COR-L47 (cell line): ENCODE data around the gene TIAL1.
"Not testable (repeated sequence)": the region's sequence is repeated elsewhere in the genome, so short reads cannot be mapped to it uniquely, and the experiment has no call there.

Experiments
- DNase-seq: peaks from one replicate; lab custom pipeline; 2025; lab: John Stamatoyannopoulos, UW

The TIAL1 gene

GRCh38 chr10:119613741-119614140, 17.0 kb upstream of the TIAL1 start:
- DNase-seq = no peak

GRCh38 chr10:119611433-119611832, 14.7 kb upstream of the TIAL1 start:
- DNase-seq = no peak

GRCh38 chr10:119609516-119609915, 12.8 kb upstream of the TIAL1 start:
- no peak for DNase-seq

GRCh38 chr10:119608316-119609155, 11.8 kb upstream of the TIAL1 start:
- peak; percentile 20 for DNase-seq

GRCh38 chr10:119604468-119604867, 7.7 kb upstream of the TIAL1 start:
- DNase-seq = no peak

- no peak for DNase-seq
These were observed 5.7 kb upstream of the TIAL1 start for GRCh38 chr10:119602241-119603095.

- no peak for DNase-seq
These were observed 1.6 kb upstream of the TIAL1 start for GRCh38 chr10:119598397-119598796.

- DNase-seq = no peak
These were observed 832 bp upstream of the TIAL1 start for GRCh38 chr10:119597405-119598186.

- DNase-seq = peak; percentile 11
These were observed 868 bp downstream of the TIAL1 start for GRCh38 chr10:119595676-119596515.

GRCh38 chr10:119595134-119595675, 1.6 kb downstream of the TIAL1 start:
- no peak for DNase-seq

- no peak for DNase-seq
These were observed 8.7 kb downstream of the TIAL1 start for GRCh38 chr10:119588071-119588470.

- DNase-seq = no peak
These were observed 18.4 kb downstream of the TIAL1 start for GRCh38 chr10:119578355-119578754.

GRCh38 chr10:119575991-119576390, 20.8 kb downstream of the TIAL1 start:
- no peak for DNase-seq

- DNase-seq = no peak
These were observed 21.3 kb downstream of the TIAL1 start for GRCh38 chr10:119575506-119575905.

GRCh38 chr10:119567978-119568377, 28.8 kb downstream of the TIAL1 start:
- DNase-seq = no peak

GRCh38 chr10:119562097-119562496, 34.7 kb downstream of the TIAL1 start:
- DNase-seq = no peak

GRCh38 chr10:119559511-119559910, 37.3 kb downstream of the TIAL1 start:
- not testable (repeated sequence) for DNase-seq

GRCh38 chr10:119556081-119556480, 40.7 kb downstream of the TIAL1 start:
- DNase-seq = not testable (repeated sequence)

- no peak for DNase-seq
These were observed 41.5 kb downstream of the TIAL1 start for GRCh38 chr10:119555178-119555784.

GRCh38 chr10:119550827-119551226, 45.9 kb downstream of the TIAL1 start:
- no peak for DNase-seq
